Breast epithelium (tissue), 3 donors: ENCODE data around the gene TSNAXIP1.

ENCODE experiments used
- POLR2A ChIP-seq: fragments of 450-650 bp; IDR thresholded peaks from one replicate; pipeline ENCODE4 v1.6.1; 2016; ENCODE audit warnings: antibody characterized with exemption, mild to moderate bottlenecking, moderate library complexity
- POLR2AphosphoS5 ChIP-seq, 3 donors: sonication (generic); formaldehyde crosslinking; IDR thresholded peaks; one replicate each; pipeline ENCODE4 v1.6.1; 2017; ENCODE audit warnings: antibody characterized with exemption in 3 of 3
- TF ChIP-seq, protein P1 (sequence below), 3 donors: fragments of 450-650 bp; IDR thresholded peaks; one replicate each; pipeline ENCODE4 v1.5.1; 2016 to 2017; ENCODE audit warnings: antibody characterized with exemption in 3 of 3, mild to moderate bottlenecking in 3 of 3, moderate library complexity in 3 of 3

- TF ChIP-seq, protein P1, sequence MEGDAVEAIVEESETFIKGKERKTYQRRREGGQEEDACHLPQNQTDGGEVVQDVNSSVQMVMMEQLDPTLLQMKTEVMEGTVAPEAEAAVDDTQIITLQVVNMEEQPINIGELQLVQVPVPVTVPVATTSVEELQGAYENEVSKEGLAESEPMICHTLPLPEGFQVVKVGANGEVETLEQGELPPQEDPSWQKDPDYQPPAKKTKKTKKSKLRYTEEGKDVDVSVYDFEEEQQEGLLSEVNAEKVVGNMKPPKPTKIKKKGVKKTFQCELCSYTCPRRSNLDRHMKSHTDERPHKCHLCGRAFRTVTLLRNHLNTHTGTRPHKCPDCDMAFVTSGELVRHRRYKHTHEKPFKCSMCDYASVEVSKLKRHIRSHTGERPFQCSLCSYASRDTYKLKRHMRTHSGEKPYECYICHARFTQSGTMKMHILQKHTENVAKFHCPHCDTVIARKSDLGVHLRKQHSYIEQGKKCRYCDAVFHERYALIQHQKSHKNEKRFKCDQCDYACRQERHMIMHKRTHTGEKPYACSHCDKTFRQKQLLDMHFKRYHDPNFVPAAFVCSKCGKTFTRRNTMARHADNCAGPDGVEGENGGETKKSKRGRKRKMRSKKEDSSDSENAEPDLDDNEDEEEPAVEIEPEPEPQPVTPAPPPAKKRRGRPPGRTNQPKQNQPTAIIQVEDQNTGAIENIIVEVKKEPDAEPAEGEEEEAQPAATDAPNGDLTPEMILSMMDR (IDR thresholded peaks at IDR 0.05) = no peak
- TF ChIP-seq POLR2AphosphoS5 (IDR thresholded peaks at IDR 0.05) (no peak), POLR2A (no peak)
These were observed 6.3 kb upstream of the TSNAXIP1 start for GRCh38 chr16:67800338-67800926.
